SK-N-SH (cell line): ENCODE data around the gene MYD88. TPM values are rescaled to one million over a fixed set of nuclear protein-coding genes. Genes with fewer than 3 reads are reported as not detected.

Source experiments
- CTCF ChIA-PET: fragments of 300-600, 350-600 bp; formaldehyde crosslinking; extraction: SDS; loops from one replicate; lab custom pipeline; 2021; lab: Yijun Ruan, JAX
- POLR2A ChIA-PET: fragments of 350-600 bp; sonication (Branson Sonifier 250); formaldehyde crosslinking; extraction: SDS; loops from one replicate; lab custom pipeline; 2020; ENCODE audit warnings: antibody characterized with exemption, inconsistent platforms; lab: Yijun Ruan, JAX
- DNase-seq: peaks from one replicate; pipeline ENCODE4 v3.0.0; 2012
- H2AFZ ChIP-seq: fragments of 200-600 bp; sonication (generic); 2 replicates; pipeline ENCODE4 v1.8.1; 2016; ENCODE audit warnings: antibody characterized with exemption, mild to moderate bottlenecking, low read depth
- H3F3A ChIP-seq: fragments of 200-600 bp; sonication (generic); replicated peaks from 2 replicates; pipeline ENCODE3; 2016; ENCODE audit warnings: antibody characterized with exemption, mild to moderate bottlenecking; ENCODE audit not compliant: insufficient read depth
- H3K27ac ChIP-seq, 2 experiments: fragments of 200-500 bp in 1 of 2; fragments of 200-600 bp in 1 of 2; sonication (Bioruptor generic) in 1 of 2; sonication (generic), shearing (Covaris generic) in 1 of 2; 2 replicates each; pipeline versions ENCODE4 v1.5.1 to v1.6.1; 2014 to 2016; ENCODE audit warnings: low read depth in 2 of 2, inconsistent platforms in 1 of 2, low read length in 1 of 2, mild to moderate bottlenecking in 1 of 2, mixed read lengths in 1 of 2
- H3K27me3 ChIP-seq: fragments of 200-600 bp; sonication (generic), shearing (Covaris generic); 2 replicates; pipeline ENCODE4 v1.6.1; 2016; ENCODE audit warnings: mixed run types; ENCODE audit not compliant: insufficient read depth
- H3K36me3 ChIP-seq, 2 experiments: fragments of 200-500 bp in 1 of 2; fragments of 200-600 bp in 1 of 2; sonication (Bioruptor generic) in 1 of 2; sonication (generic) in 1 of 2; replicated peaks in 1 of 2; 2 replicates each; pipeline versions ENCODE3 to v1.5.1; 2014 to 2016; ENCODE audit warnings: low read length in 1 of 2, mild to moderate bottlenecking in 1 of 2; ENCODE audit not compliant: insufficient read depth in 2 of 2, control insufficient read depth in 1 of 2
- H3K4me1 ChIP-seq, 2 experiments: fragments of 200-500 bp in 1 of 2; fragments of 200-600 bp in 1 of 2; sonication (Bioruptor generic) in 1 of 2; sonication (generic), shearing (Covaris generic) in 1 of 2; 2 replicates each; pipeline versions ENCODE4 v1.5.1 to v1.6.1; 2014 to 2016; ENCODE audit warnings: low read depth in 1 of 2, low read length in 1 of 2, mixed run types in 1 of 2; ENCODE audit not compliant: insufficient read depth in 2 of 2, control insufficient read depth in 1 of 2
- H3K4me2 ChIP-seq: fragments of 200-600 bp; sonication (generic), shearing (Covaris generic); 2 replicates; pipeline ENCODE4 v1.6.1; 2017; ENCODE audit warnings: mixed run types
- H3K4me3 ChIP-seq, 2 experiments: fragments of 200-500 bp in 1 of 2; fragments of 200-600 bp in 1 of 2; sonication (Bioruptor generic) in 1 of 2; sonication (generic), shearing (Covaris generic) in 1 of 2; 2 replicates each; pipeline versions ENCODE4 v1.5.1 to v1.8.1; 2014 to 2016; ENCODE audit warnings: low read depth in 2 of 2, inconsistent platforms in 1 of 2, low read length in 1 of 2, mild to moderate bottlenecking in 1 of 2, mixed read lengths in 1 of 2, moderate library complexity in 1 of 2
- H3K79me2 ChIP-seq: fragments of 200-600 bp; sonication (generic); 2 replicates; pipeline ENCODE4 v1.8.1; 2017; ENCODE audit warnings: mild to moderate bottlenecking; ENCODE audit not compliant: insufficient read depth
- H3K9ac ChIP-seq: fragments of 200-600 bp; sonication (generic); 2 replicates; pipeline ENCODE4 v1.6.1; 2017; ENCODE audit warnings: mixed run types
- H3K9me2 ChIP-seq: fragments of 200-600 bp; sonication (generic); 2 replicates; pipeline ENCODE4 v1.6.1; 2017; ENCODE audit warnings: mixed run types
- H3K9me3 ChIP-seq: fragments of 200-600 bp; sonication (generic); 2 replicates; pipeline ENCODE4 v1.6.1; 2017; ENCODE audit warnings: mixed run types, mild to moderate bottlenecking, moderate library complexity
- H4K20me1 ChIP-seq: fragments of 200-600 bp; sonication (generic); 2 replicates; pipeline ENCODE4 v1.6.1; 2017; ENCODE audit warnings: mild to moderate bottlenecking, mixed run types; ENCODE audit not compliant: insufficient read depth
- CHD2 ChIP-seq: fragments of 150-350 bp; IDR thresholded peaks from 2 replicates; pipeline ENCODE4 v1.6.1; 2018; ENCODE audit warnings: low read length; ENCODE audit not compliant: partially characterized antibody
- CTCF ChIP-seq: fragments of 200-600 bp; sonication (generic); IDR thresholded peaks from 2 replicates; pipeline ENCODE4 v1.6.1; 2017; ENCODE audit warnings: antibody characterized with exemption, mild to moderate bottlenecking, moderate library complexity
- FOXJ3 ChIP-seq: sonication (generic); formaldehyde crosslinking; IDR thresholded peaks from 2 replicates; pipeline ENCODE4 v1.5.1; 2020; ENCODE audit warnings: mild to moderate bottlenecking, missing genetic modification reagents
- GABPA ChIP-seq: IDR thresholded peaks from 2 replicates; pipeline ENCODE4 v1.4.0; 2012; ENCODE audit warnings: low read depth, mild to moderate bottlenecking
- MXI1 ChIP-seq: IDR thresholded peaks from 2 replicates; pipeline ENCODE4 v1.6.1; 2012; ENCODE audit warnings: mild to moderate bottlenecking, low read depth, low read length, improper control_type of control experiment
- POLR2AphosphoS5 ChIP-seq: IDR thresholded peaks from 2 replicates; pipeline ENCODE4 v1.6.1; 2012; ENCODE audit warnings: low read depth, low read length
- RCOR1 ChIP-seq: fragments of 150-350 bp; IDR thresholded peaks from 2 replicates; pipeline ENCODE4 v1.6.1; 2017; ENCODE audit warnings: antibody characterized with exemption, low read length
- YY1 ChIP-seq: IDR thresholded peaks from 2 replicates; pipeline ENCODE4 v1.4.0; 2012; ENCODE audit warnings: low read depth, mild to moderate bottlenecking
- ZBTB33 ChIP-seq: IDR thresholded peaks from 2 replicates; pipeline ENCODE4 v1.4.0; 2012; ENCODE audit warnings: low read depth, borderline replicate concordance
- WGBS: methylation state at CpG from one replicate; pipeline ENCODE4 v1.1.6; 2017; ENCODE audit warnings: low lambda C conversion rate; 5-methylcytosine and 5-hydroxymethylcytosine counted together
- polyA plus RNA-seq, 3 experiments: library from polyadenylated mRNA; depleted of rRNA; stranded (reverse); fragments of >200 nt; gene quantifications; 2 replicates each; pipeline ENCODE4 v1.2.3, GENCODE V29; 2012
- TF ChIP-seq, protein P1 (sequence below): IDR thresholded peaks from 2 replicates; pipeline ENCODE4 v1.6.1; 2012; ENCODE audit warnings: mild to moderate bottlenecking, low read depth, low read length, moderate library complexity

The MYD88 gene
- polyA plus RNA-seq, 1 of the 3 experiments (the other 2 are of a cell fraction) = 24.0 TPM

DNA sequence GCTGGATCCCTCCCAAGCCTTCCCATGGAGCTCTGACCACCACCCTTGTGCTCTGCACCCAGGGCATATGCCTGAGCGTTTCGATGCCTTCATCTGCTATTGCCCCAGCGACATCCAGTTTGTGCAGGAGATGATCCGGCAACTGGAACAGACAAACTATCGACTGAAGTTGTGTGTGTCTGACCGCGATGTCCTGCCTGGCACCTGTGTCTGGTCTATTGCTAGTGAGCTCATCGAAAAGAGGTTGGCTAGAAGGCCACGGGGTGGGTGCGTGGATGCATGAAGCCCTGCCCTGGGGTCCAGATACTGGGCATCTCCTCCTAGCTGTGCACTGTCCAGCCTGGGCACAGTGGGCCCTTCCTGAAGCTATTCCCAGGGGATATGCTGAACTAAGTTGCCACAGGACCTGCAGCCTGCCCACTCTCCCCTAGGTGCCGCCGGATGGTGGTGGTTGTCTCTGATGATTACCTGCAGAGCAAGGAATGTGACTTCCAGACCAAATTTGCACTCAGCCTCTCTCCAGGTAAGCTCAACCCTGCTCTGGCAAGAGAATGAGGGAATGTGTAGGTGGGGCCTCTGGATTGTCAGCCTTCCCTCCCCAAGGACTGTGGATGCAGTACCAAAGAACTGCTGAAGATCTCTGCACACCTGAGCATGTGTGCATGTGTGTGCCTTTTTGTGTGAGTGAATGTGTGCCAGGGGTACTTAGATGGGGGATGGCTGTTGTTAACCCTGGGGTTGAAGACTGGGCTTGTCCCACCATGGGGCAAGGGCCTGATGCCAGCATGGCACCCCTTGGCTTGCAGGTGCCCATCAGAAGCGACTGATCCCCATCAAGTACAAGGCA lies 2.1 kb downstream of the MYD88 start:
- no peaks in the 10 kb centered on the region for H3K9me2 ChIP-seq
- POLR2A ChIA-PET = interaction anchor here (3.9 kb wide), 1 partner anchor 25 kb away, joined by 21 read pairs; the partner anchor contains the start of gene OXSR1
- no peaks in the 10 kb centered on the region for H3K9me3 ChIP-seq
- H3K4me2 ChIP-seq = no peak overlapping the region; the same call in 1 of the 2 replicates
- 98% methylated on average over 8 of the region's 13 CpGs for WGBS
- H2AFZ ChIP-seq = no peak overlapping the region
- no peak overlapping the region for H3K9ac ChIP-seq
- 0 out of 2 replicates have a peak, but pooled peaks cover 5% of the 10 kb centered on the region for H4K20me1 ChIP-seq
- H3F3A ChIP-seq = peaks cover 2% of the 10 kb centered on the region
- H3K36me3 ChIP-seq = peaks cover 0 to 17% of the 10 kb centered on the region in 2 experiments
- H3K4me1 ChIP-seq = peaks cover 16 to 26% of the 10 kb centered on the region in 2 experiments; a peak in 1 of 4 replicates
- no peak for DNase-seq
- CTCF ChIA-PET = interaction anchor here (0.9 to 1.2 kb wide), 3 partner anchors 8 to 515 kb away, joined by 3 to 4 read pairs (median 3); no protein-coding TSS in a partner anchor
- no peak overlapping the region for H3K4me3 ChIP-seq
- TF ChIP-seq YY1 (no peak), GABPA (no peak), RCOR1 (no peak), ZBTB33 (no peak), CHD2 (no peak), POLR2AphosphoS5 (no peak), MXI1 (no peak), CTCF (no peak), FOXJ3 (CRISPR knock-in tag) (no peak)
- TF ChIP-seq, protein P1, sequence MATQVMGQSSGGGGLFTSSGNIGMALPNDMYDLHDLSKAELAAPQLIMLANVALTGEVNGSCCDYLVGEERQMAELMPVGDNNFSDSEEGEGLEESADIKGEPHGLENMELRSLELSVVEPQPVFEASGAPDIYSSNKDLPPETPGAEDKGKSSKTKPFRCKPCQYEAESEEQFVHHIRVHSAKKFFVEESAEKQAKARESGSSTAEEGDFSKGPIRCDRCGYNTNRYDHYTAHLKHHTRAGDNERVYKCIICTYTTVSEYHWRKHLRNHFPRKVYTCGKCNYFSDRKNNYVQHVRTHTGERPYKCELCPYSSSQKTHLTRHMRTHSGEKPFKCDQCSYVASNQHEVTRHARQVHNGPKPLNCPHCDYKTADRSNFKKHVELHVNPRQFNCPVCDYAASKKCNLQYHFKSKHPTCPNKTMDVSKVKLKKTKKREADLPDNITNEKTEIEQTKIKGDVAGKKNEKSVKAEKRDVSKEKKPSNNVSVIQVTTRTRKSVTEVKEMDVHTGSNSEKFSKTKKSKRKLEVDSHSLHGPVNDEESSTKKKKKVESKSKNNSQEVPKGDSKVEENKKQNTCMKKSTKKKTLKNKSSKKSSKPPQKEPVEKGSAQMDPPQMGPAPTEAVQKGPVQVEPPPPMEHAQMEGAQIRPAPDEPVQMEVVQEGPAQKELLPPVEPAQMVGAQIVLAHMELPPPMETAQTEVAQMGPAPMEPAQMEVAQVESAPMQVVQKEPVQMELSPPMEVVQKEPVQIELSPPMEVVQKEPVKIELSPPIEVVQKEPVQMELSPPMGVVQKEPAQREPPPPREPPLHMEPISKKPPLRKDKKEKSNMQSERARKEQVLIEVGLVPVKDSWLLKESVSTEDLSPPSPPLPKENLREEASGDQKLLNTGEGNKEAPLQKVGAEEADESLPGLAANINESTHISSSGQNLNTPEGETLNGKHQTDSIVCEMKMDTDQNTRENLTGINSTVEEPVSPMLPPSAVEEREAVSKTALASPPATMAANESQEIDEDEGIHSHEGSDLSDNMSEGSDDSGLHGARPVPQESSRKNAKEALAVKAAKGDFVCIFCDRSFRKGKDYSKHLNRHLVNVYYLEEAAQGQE = no peak
- H3K79me2 ChIP-seq = peaks cover 31% of the 10 kb centered on the region
- H3K27ac ChIP-seq = no peak overlapping the region
- H3K27me3 ChIP-seq = no peaks in the 10 kb centered on the region
